Tibial nerve (tissue), 4 donors: ENCODE results near the gene ACADSB. TPM values are rescaled to one million over a fixed set of nuclear protein-coding genes. Genes with fewer than 3 reads are reported as not detected.

Experiments used
- DNase-seq, 2 donors: peaks; one replicate each; pipeline ENCODE4 v3.0.0-alpha.2; 2019; ENCODE audit warnings: low spot score in 2 of 2
- H3K27ac ChIP-seq, 4 donors: fragments of 200-600 bp; sonication (generic) in 3 of 4; one replicate each; pipeline ENCODE4 v1.5.1; 2017 to 2019; ENCODE audit warnings: mild to moderate bottlenecking in 1 of 4
- H3K27me3 ChIP-seq, 2 donors: fragments of 200-600 bp; sonication (generic) in 1 of 2; one replicate each; pipeline versions ENCODE4 v1.5.1 to v1.6.0; 2017 to 2019
- H3K36me3 ChIP-seq, 3 donors: fragments of 200-600 bp; sonication (generic); one replicate each; pipeline ENCODE4 v1.5.1; 2018 to 2019
- H3K4me1 ChIP-seq, 4 donors: fragments of 200-600 bp; sonication (generic) in 3 of 4; one replicate each; pipeline ENCODE4 v1.5.1; 2017 to 2019
- H3K4me3 ChIP-seq, 4 donors: fragments of 200-600 bp; sonication (generic) in 3 of 4; one replicate each; pipeline ENCODE4 v1.5.1; 2017 to 2019; ENCODE audit warnings: mild to moderate bottlenecking in 1 of 4, moderate library complexity in 1 of 4
- H3K9me3 ChIP-seq, 4 donors: fragments of 200-600 bp; sonication (generic) in 3 of 4; one replicate each; pipeline ENCODE4 v1.5.1; 2017 to 2019
- EP300 ChIP-seq, 2 donors: sonication (generic); formaldehyde crosslinking; IDR thresholded peaks; one replicate each; pipeline ENCODE4 v1.6.1; 2017; ENCODE audit warnings: antibody characterized with exemption in 2 of 2, mild to moderate bottlenecking in 1 of 2
- POLR2A ChIP-seq, 2 donors: fragments of 450-650 bp; IDR thresholded peaks; one replicate each; pipeline ENCODE4 v1.6.1; 2017; ENCODE audit warnings: antibody characterized with exemption in 2 of 2, mild to moderate bottlenecking in 2 of 2, moderate library complexity in 2 of 2
- WGBS, 2 donors: methylation state at CpG; one replicate each; pipeline ENCODE4 v1.1.5; 2018; 5-methylcytosine and 5-hydroxymethylcytosine counted together
- total RNA-seq, 4 donors: library from RNA; depleted of rRNA; stranded (reverse); fragments of >200 nt; gene quantifications; one replicate each; pipeline ENCODE4 v1.1.0, GENCODE V29; 2016
- TF ChIP-seq, protein P1 (sequence below), 5 experiments: fragments of 200-600 bp in 3 of 5; fragments of 450-650 bp in 2 of 5; sonication (generic) in 3 of 5; IDR thresholded peaks; one replicate each; pipeline ENCODE4 v1.5.1; 2016 to 2019; ENCODE audit warnings: antibody characterized with exemption in 5 of 5, mild to moderate bottlenecking in 3 of 5, moderate library complexity in 2 of 5

ACADSB gene
- total RNA-seq, 4 donors from 2014 or later: 17.4 to 26.8 (median 24.7) TPM

GRCh38 chr10:123043409-123043925, 34.7 kb downstream of the ACADSB start:
- 3 to 9% methylated on average over 5 of the region's 5 CpGs for WGBS, 2 donors
- Histone ChIP-seq H3K4me1 (no peaks in the 10 kb centered on the region), H3K27ac (no peak overlapping the region), H3K4me3 (no peak overlapping the region), H3K27me3 (no peaks in the 10 kb centered on the region), H3K9me3 (no peaks in the 10 kb centered on the region), H3K36me3 (peaks cover 0 to 38% (median 8%) of the 10 kb centered on the region in 3 donors)
- peak in 1 of 2 donors; percentile 12 for DNase-seq
- TF ChIP-seq EP300 (IDR thresholded peaks at IDR 0.05): no peak
- TF ChIP-seq POLR2A (IDR thresholded peaks at IDR 0.05): no peak
- TF ChIP-seq, protein P1, sequence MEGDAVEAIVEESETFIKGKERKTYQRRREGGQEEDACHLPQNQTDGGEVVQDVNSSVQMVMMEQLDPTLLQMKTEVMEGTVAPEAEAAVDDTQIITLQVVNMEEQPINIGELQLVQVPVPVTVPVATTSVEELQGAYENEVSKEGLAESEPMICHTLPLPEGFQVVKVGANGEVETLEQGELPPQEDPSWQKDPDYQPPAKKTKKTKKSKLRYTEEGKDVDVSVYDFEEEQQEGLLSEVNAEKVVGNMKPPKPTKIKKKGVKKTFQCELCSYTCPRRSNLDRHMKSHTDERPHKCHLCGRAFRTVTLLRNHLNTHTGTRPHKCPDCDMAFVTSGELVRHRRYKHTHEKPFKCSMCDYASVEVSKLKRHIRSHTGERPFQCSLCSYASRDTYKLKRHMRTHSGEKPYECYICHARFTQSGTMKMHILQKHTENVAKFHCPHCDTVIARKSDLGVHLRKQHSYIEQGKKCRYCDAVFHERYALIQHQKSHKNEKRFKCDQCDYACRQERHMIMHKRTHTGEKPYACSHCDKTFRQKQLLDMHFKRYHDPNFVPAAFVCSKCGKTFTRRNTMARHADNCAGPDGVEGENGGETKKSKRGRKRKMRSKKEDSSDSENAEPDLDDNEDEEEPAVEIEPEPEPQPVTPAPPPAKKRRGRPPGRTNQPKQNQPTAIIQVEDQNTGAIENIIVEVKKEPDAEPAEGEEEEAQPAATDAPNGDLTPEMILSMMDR (IDR thresholded peaks at IDR 0.05): peak; percentile 49 to 61 (median 52)

DNA sequence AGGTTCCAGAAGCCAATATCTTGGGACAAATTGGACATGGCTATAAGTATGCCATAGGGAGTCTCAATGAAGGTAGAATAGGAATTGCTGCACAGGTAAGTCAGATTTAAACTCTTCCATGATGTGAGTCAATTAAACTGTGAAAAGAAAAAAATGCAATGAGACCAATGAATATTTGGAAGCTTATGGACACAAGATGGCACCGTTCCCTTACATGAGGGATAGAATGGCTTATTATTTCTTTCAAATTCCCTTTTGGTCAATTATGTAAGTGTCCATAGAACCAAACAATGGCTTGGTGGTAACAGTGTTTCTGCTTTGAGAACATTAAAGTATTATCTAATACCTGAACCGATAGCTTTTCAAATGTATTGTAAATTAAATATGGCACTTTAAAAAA, 35.6 kb downstream of the ACADSB start:
- no peak overlapping the region for H3K4me3 ChIP-seq
- 55% methylated on average over 2 of the region's 2 CpGs for WGBS, 2 donors
- no peaks in the 10 kb centered on the region for H3K27me3 ChIP-seq
- H3K4me1 ChIP-seq: no peaks in the 10 kb centered on the region
- TF ChIP-seq, protein P1 (IDR thresholded peaks at IDR 0.05): no peak
- TF ChIP-seq EP300 (IDR thresholded peaks at IDR 0.05): no peak
- TF ChIP-seq POLR2A (IDR thresholded peaks at IDR 0.05): no peak
- no peaks in the 10 kb centered on the region for H3K9me3 ChIP-seq
- H3K27ac ChIP-seq: no peak overlapping the region
- peaks cover 0 to 37% (median 8%) of the 10 kb centered on the region in 3 donors for H3K36me3 ChIP-seq
- DNase-seq: no peak

- no peaks in the 10 kb centered on the region for H3K9me3 ChIP-seq
- WGBS, 2 donors: 87% methylated on average over 4 of the region's 4 CpGs
- TF ChIP-seq POLR2A (IDR thresholded peaks at IDR 0.05) (no peak), EP300 (IDR thresholded peaks at IDR 0.05) (no peak)
- TF ChIP-seq, protein P1 (IDR thresholded peaks at IDR 0.05): no peak
- H3K4me3 ChIP-seq: no peak overlapping the region
- H3K4me1 ChIP-seq: no peaks in the 10 kb centered on the region
- peaks cover 0 to 48% (median 8%) of the 10 kb centered on the region in 3 donors for H3K36me3 ChIP-seq
- H3K27me3 ChIP-seq: no peaks in the 10 kb centered on the region
- H3K27ac ChIP-seq: no peak overlapping the region
- DNase-seq: no peak
Observed at GRCh38 chr10:123045961-123046731, 37.3 kb downstream of the ACADSB start.

DNA sequence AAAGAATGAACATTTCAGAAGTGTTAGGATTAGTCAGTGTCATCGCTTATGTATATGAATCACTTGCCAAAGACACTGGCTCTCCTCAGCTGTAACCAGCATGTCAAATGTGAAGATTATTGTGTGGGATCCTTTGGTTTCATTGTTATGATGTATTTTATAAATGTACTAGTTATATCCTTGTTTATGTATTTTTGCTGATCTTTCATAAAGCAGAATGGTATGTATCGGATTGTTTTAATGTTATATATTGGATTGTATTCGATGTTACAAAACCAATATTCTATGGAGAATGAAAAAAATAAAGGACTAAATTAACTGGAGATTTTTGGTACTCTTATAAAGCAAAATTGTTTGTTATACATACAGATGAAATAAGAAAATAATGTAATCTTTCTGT, 49.2 kb downstream of the ACADSB start:
- H3K9me3 ChIP-seq: no peaks in the 10 kb centered on the region
- peaks cover 0 to 38% (median 4%) of the 10 kb centered on the region in 3 donors for H3K36me3 ChIP-seq
- no peak for DNase-seq
- TF ChIP-seq POLR2A (IDR thresholded peaks at IDR 0.05): no peak
- TF ChIP-seq, protein P1 (IDR thresholded peaks at IDR 0.05): no peak
- no peak for TF ChIP-seq EP300 (IDR thresholded peaks at IDR 0.05)
- no peak overlapping the region for H3K27ac ChIP-seq
- H3K27me3 ChIP-seq: no peaks in the 10 kb centered on the region
- 95 to 98% methylated on average over 3 of the region's 3 CpGs for WGBS, 2 donors
- H3K4me1 ChIP-seq: no peaks in the 10 kb centered on the region
- no peak overlapping the region for H3K4me3 ChIP-seq

DNA sequence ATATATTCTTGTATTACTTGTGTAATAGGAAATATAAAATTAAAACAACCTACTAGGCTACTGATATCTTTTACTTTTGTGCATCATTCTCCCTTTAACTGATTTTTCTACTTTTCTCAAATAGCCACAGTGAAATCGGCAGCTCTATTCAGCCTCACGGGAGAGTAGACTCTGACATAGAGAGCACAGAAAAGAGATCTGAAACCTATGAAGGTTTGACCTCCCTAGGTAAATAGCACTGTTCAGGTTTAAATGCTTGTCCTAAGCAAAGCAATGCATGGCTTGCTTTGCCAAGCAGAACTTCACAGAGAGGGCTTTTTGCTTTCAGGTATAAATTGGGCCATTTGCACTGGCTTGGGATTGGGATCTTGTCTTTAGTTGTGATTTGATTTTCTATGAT, 53.1 kb downstream of the ACADSB start:
- Histone ChIP-seq H3K27me3 (no peaks in the 10 kb centered on the region), H3K9me3 (peaks cover 0 to 3% (median 0%) of the 10 kb centered on the region in 4 donors), H3K4me3 (no peak overlapping the region), H3K4me1 (no peaks in the 10 kb centered on the region), H3K27ac (no peak overlapping the region), H3K36me3 (peaks cover 0 to 6% (median 0%) of the 10 kb centered on the region in 3 donors)
- WGBS, 2 donors: 86 to 94% methylated on average over 2 of the region's 2 CpGs
- DNase-seq: no peak
- TF ChIP-seq POLR2A (IDR thresholded peaks at IDR 0.05) (no peak), EP300 (IDR thresholded peaks at IDR 0.05) (no peak)
